M059J (cell line): Measurements from ENCODE around the gene HYAL2. TPM values are rescaled to one million over a fixed set of nuclear protein-coding genes. Genes with fewer than 3 reads are reported as not detected.

ENCODE experiments used
- DNase-seq: peaks from one replicate; pipeline ENCODE4 v3.0.0-alpha.2; 2012; ENCODE audit warnings: low read depth
- total RNA-seq: library from RNA; depleted of rRNA; stranded (reverse); fragments of >200 nt; shearing (Covaris generic); gene quantifications from 2 replicates; pipeline ENCODE4 v1.2.3, GENCODE V29; 2014

The HYAL2 gene
- total RNA-seq, 1 experiment from 2014 or later: 48.2 TPM

DNA sequence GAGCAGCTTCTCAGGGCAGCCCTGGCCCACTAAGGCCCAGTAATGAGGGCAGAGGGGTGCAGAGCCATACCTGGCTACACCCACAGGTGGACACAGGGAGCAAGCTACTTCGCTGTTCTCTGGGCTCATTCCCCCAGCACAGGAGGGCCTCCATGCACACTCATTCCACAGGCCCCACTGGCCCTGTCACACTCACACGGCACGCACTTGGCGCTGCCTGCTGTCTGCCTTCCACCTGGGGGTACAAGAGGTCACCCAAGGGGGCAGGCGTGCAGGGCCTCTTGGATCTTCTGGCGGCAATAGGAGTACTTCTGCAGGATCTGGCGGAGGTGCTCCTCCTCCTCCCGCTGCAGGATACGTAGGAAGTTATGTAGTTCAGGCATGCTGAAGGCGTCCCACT, 7.8 kb upstream of the HYAL2 start:
- DNase-seq: no peak

DNA sequence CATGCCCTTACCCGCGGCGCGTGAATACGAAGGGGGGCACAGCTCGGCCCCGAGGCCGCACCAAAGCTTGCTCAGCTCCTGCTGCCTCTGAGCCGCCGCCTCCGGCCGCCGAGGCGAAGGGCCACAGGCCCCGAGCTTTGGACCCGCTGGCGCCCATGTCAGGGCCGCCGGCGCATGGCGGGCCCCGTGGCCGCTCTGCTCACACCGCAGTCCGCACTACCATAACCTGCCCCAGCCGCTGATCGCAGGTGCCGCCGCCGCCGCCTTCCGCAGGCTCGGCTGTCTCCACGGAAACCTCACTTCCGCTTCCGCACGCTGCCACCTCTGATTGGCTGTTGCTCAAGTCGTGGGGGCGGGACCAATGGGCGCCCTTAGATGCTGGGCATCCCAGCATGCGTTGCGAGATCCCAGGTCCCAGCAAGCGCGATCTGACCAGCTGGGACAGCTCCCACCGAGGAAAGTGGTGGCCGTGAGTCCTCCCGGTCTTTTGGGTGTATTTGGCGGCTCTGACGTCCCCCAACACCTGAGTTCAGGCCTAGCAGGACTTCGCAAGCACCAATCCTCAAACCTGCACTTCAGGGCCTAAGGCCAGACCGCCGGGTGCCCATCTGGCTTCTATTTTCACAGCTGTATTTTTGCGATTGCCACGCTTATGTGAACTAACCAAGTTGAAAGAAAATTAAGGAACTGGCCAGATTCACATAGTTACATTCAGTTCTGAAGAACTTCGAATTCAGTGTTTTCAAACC, 5.6 kb upstream of the HYAL2 start, which contains the start of gene TUSC2:
Gene TUSC2, minus strand, starts transcription at position 281 of the 749 bp plus-strand sequence. Its CDS starts 124 bp downstream, at position 157.
- DNase-seq: peak; percentile 94

DNA sequence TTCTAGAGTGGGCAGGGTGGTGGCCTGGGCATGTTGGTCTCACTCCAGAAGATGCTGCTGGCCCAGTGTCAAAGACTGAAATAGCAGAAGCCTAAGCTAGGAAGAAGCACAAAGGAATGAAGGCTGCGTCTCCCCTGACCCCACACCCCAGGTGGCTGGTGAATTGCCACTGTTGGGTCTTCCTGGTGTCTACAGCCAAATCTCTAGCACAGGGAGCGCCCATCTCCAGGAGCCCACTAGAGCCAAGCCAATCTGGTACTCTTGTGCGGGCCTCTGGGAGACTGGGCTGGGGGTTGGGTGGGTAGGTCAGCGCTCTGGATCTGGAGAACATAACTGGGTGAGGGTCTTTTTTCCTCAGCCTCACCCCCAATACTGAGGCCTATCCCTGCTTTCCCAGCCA, 4.6 kb upstream of the HYAL2 start:
- no peak for DNase-seq

DNA sequence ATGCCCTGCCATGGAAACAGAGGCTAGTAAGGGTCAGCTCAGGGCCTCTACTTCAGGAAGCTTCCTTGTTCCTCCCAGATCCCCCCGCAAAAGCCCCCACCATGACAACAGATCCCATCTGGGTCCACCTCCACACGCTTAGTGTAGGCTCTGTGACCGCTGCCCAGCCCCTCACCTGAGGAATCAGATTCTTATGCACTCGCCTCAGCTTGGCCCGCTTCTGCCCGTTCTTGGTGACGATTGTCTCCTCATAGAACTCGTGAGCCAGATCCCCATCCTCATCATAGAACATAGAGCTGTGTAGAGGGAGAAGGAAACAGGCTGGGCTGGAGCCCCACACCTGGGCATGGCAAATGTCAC, 3.6 kb upstream of the HYAL2 start:
- no peak for DNase-seq

DNA sequence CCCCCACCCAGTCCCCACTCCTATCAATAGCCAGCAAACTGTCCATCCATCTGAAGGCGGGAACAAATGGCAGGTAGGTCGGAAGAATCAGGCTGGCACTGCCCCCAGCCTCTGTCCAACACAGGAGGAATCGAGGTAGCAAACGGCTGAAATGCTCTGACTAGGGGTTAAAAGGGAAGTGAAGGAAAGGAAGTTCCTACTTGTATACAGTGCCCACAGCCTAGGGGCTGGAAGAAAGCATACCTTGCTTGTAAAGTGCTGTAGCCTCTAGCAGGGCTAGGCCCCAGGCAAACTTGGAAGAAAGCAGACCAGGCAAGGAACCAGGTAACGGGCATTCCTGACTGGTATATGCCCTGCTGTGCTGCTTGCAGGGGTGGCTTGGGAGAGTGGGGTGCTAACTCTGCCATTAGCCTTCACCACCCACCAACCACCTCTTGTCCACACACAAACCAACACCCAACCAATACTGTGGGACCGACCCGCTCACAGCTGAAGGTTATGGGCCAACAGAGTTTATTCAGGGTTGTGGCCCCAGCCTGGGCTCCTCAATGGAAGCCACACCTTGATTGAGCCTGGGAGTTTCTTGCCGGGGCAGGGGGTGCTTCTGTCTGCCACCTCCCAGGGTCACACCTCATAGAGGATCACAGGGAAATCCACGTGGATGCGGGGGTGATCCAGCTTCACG, 3.1 kb upstream of the HYAL2 start:
- DNase-seq: no peak

DNA sequence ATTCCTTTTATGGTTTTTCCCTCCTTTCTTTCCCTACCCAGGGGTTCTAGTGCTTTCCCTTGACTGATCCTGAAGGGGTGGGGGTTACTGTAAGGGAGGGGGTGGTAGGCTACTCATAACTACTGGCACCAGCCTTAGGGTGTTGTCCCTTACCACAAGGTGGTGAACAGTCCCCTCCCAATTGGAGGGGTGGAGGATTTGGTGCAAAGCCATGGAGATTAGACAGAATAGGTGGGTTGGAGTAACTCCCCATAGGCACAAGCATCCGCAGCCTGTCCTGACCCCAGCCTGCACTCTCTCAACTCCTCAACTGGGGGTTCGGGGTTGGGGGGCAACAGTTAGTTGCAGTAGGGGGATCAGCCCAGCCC, 2.6 kb upstream of the HYAL2 start:
- DNase-seq: no peak

DNA sequence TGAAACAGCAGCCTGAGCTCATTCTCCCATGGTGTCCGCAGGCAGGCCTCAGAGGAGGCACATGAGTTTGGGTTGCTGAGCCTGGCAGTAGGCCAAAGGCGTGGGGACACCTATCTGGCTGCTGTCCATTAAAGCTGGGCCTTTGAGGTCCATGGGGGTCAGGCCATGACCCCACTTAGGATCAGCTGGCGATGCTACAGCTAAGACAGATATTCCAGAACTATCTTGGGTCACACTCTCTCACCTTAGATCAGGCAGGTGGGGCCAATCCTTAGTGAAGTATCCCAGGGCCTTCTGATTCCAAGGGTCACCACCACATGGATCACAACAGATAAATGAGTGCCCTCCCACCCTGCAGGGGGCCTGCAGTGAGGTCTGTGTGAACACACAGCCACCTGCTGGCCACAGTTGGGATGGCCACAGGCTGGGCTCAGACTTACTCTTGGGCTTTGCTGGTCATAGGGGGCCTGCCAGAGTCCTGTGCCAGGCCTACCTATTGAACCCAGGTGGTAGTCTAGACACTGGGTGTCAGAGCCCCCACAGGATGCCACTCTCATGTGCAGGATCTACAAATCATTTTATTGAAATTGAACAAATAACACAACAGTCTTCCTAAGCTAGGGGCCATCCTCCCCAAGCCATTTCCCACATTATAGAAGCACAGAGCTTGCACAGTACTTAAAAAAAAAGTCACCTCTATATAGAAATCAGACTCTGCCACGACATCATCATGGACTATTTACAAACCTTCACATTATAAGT, 2.0 kb upstream of the HYAL2 start:
- DNase-seq: peak; percentile 49

DNA sequence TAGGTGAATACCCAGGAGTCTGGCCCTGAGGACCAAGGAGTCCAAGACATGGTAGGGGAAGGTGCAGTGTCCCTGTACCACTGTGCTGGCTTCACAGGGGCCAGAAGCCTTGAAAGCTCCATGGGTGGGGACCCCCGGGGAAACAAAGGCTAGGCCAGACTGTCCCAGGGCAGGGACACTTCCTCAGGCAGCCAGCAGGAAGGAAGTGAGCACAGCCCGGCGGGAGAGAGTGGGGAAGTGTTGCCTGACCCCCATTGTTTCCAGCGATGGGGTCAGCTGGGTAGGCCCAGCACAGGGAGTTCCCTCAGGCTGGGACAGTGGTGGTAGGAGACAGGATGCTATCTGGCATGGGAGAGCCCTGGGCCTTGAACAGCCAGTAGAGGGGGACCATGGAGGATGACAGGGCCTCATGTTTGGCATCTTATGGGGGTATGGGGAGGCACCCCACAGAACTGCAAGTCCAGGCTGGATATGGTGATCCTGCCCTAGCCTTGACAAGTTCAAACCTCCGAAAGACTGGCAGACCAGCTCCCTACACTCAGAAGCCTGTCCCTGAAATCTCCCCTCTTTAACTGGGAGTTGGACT, 1.2 kb upstream of the HYAL2 start:
- no peak for DNase-seq

DNA sequence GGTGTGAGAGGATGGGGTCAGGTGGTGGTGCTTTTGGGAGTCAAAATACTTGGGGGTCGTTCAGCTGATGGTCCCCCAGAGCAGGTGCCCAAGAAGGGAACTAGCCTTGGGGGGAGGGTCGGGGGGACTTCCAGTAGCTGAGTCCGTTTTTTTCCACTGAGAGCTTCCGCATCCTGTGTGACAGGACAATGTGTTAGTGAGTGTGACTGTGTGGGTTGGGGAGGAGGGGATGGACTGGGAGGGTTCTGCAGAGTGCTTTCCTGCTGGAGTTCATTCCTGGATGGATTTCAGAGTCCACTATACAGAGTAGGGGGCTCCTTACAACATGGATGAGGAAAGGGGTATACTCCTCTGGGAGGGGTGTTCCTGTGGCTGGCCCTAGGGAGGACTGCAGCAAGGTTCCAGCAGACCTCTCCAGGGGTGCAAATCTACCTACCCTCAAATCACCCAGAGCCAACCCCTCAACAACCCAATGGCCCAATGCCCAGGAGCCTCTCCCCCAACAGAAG, 601 bp upstream of the HYAL2 start:
- DNase-seq: no peak

DNA sequence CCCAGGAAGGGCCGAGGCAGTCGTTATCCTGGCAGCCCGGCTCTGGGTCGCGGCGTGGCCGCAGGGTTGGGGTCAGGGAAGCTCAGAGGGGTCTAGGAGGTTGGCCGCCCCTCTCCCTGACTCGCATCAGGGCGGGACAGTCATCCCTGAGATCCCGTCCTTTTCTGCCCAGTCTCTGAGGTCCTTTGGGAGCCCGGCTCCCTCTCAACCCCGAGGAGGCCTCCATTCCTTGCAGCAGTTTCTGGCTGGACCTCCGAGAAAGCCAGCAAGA, 495 bp downstream of the HYAL2 start:
- DNase-seq: no peak

DNA sequence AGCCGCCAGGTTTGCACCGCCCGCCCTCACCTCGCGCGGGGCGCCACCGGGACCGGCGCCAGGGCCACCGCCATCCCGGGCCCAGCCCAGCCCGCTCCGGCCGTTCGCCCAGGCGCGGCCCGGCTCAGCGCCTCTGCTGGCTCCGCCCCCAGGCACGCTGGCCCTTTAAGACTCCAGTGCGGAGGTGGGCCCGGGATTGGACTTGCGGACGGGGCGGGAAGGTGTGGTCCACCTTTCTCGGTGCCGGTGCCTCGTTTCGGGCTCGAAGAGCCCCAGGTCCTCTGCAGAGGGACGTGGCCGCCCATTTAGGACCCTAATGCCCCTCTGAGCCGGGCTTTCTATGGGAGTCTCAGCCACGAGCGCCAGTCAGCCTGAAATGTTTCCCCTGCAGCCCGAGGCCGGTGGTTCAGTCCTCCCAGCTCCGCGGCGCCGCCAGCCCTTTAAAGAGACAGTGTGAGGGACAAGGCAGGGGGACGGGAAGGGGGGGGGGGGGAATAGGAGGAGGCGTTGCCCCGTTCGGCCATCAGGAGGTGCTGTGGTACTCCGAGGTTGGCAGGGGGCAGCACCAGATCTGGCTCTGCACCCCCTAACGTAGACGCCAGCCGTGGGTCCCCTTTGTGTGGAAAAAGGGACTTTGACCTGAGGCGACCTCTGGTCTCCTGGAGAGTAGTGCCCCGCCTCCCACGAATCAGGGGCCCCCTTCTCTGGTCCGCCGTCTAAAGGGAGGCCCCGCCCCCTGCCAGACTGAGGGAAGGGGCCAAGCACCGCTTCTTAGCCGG, 1.0 kb downstream of the HYAL2 start:
- DNase-seq: peak; percentile 83

DNA sequence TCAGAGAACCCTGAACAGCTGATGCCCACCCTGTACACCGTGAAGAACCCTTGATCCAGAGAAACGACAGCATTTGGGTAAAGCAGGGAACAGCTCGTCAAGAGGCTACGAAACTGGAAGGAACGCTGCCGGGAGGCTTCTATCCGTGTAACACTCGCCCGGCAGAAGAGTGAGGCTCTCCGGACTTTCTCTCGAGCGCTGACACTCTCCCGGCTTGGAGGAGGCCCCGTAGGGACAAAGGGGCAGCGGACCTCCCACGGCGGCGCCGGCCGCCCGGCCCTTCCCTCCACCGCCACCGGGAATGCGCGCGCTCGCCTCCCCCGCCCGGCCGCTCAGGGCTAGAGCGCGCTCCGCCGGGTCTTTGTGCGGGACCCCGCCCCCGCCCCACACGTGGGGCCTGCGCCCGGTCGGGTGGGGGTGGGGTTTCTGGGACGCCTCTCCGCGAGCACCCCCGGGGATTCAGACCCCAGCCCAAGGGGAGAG, 1.7 kb downstream of the HYAL2 start:
- DNase-seq: peak; percentile 58

DNA sequence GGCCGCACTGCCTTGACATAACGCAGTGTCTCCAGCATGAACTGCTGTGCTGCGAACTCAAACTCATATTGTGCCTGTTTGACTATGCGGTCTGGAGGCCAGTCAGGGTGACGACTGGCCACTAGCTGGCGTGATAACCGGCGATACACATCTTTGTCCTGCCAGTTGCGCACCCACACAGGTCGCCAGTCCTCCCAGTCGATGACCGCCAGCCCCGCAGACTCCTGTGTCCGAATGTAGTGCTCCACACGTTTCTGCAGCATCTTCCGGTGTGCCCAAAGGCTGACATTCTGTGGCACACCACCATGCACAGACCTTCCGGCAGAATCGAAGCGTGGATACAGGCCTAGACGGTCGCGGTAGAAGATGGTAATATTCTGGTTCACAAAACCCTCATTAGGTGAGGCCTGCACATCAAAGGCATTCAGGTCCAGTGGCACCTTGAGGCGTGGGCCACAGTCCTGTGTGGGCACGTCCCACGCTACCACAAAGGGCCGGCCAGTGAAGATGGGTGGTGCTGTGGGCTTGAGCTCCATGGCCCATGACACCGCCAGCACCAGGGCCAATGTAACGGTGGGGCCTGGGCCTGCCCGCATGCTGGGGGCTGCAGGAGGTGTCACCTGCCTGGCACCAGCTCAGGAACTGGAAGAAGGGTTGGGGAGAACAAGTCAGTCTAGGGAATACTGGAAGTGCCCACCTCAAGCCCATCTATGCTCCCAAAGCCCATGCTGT, 2.5 kb downstream of the HYAL2 start:
- DNase-seq: no peak

DNA sequence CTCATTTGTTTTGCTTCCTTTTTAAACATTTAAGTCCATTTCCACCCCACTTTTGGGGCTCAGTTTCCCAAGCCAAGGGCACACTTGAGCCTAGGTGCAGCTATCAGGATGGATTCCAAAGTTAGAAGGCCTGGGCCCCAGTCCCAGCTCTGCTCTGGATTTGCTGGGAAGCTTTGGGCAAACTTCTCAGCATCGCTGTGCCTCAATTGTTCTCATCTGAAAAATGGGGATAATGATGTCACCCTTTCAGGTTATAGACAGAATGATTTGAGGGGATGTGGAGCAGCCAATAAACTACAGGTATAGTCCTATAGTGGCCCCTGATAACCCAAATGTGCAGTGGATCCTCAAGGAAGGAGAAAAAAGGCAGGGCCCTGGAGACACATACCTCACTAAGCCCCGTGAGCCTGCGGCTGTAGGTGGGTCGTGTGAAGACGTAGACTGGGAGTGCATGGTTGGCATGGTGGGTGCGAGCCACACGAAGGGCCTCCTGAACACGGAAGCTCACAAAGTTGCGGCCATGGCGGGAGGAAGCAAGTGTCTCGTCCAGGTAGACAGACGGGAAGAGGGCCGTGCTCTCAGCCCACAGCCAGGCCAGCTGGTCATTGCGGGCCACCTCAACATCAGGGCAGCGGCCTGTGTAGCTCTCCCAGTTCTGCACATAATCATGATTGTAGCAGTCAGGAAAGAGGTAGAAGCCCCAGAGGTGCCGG, 3.2 kb downstream of the HYAL2 start:
- DNase-seq: no peak

DNA sequence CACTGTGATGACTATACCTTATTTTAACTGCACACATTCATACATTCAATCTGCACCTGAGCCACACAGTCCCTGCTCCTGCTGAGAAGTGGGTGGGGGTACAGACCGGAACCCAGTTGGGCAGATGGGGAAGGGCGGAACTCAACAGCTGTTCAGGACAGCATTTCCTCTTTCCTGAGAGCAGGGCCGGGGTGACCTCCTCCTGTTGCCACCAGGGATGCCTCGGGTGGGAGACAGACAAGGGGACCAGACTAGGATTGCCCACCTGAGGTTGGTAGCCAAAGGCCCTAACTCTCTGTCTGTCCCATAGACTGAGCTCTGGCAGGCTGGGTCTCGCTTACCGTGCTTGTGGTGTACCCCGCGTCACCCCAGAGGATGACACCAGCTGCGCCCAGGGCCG, 3.9 kb downstream of the HYAL2 start:
- DNase-seq: no peak

DNA sequence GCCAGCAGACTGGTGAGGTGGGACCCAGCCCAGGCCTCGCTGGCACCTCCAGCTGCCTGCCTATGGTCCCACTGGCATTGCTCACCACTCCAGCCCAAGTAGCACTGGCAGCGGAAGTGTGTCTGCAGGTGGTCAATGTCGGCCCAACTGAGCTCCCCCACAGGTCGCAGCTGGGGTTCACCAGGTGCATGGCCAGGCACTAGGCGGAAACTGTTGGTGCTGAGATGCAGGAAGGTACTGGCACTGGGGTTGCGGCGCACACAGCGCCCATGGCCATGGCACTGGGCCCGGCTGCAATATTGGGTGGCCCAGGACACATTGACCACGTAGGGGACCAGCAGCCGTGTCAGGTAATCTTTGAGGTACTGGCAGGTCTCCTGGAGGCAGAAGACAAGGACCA, 4.4 kb downstream of the HYAL2 start:
- DNase-seq: no peak

DNA sequence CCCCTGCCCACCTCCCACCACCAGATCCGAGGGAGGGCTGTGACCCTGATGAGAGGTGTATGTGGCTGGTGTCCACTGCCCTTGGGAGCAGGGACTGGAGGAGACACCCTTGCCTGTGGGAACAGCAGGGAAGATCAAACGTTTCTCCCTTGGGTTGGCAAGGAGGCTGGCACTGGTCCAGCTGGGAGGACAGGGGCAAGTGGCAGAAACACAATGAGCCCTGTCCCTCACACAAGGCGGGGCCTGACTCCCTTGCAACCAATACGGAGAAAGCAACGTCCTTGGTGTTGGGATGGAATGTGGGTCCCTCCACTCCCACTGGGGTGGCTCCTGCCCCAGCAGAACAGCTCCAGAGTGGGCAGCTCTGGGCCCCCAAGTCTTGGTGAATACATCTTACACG, 5.2 kb downstream of the HYAL2 start:
- DNase-seq: no peak

DNA sequence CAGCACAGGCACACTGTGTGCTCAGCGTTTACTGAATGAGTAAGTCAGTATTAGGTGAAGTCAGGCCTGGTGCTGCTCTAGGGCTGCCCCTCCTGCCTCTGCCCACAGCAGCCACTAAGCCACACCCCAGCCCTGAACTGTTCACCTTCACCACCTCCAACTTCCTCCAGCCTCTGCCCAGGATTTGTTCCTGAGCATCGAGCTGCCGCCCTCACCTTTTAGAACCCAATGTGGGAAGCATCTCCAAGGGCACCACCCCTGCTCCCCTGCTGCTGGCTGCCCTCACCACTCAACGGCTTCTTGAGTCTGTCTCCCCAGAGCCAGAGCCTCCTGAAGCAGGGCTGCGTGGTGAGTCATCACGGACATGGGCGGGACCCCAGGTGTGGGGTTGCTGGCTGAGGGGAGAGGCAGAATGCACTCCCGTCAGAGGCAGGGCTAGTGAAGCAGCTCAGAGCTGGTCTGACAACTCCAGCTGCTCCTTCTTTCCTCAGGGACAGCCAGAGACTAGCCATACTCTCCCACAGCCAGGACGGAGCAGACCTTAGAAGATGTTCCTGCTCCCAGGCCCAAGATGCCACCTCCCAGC, 5.8 kb downstream of the HYAL2 start:
- peak; percentile 67 for DNase-seq

DNA sequence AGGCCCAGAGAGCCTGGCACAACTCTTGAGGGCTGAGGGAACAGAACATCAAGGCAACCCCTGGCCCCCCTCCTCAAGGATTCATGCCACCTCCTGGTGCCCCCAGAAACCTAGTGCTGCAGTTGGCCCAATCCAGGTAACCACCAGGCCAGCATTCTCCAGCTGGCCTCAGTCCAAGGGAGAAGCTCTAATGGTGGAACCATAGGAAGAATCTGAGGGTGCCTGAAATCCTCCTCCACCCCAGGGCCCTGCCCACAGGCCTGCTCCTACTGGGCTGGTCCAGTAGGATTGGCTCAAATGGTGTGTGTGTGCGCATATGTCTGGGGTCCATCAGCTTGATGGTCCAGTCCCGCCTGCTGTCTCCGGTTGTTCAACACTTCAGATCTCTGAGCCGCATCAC, 7.7 kb downstream of the HYAL2 start:
- no peak for DNase-seq

DNA sequence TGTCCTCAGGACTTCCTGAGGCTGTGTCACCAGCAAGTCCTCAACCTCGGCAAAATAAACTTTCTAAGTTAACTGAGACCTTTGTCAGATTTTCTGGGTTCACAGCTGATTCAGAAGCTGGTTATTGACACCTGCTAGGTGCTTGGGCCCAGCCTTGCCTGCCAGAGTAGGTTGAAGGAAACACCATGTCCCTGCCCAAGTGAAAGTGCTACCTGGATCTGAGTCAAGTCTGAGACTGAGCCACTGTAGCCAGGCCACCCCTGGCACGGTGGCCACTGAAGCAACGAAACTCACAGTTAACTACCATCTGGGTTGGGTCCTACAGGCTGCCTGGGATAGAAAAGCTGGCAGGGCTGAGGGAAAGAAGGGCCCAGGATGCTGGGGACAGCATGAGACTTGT, 8.2 kb downstream of the HYAL2 start:
- DNase-seq: no peak
